A673 (cell line): Measurements from ENCODE around the gene TMEM17. TPM values are rescaled to one million over a fixed set of nuclear protein-coding genes. Genes with fewer than 3 reads are reported as not detected.

ENCODE experiments used
- BruUV-seq: library from RNA; stranded (reverse); fragments of 400-500 nt; replicated peaks from 2 replicates; lab custom pipeline; 2021; lab: Mats Ljungman, UMichigan
- CTCF ChIA-PET: fragments of 300-600 bp; sonication (Branson Sonifier 250); formaldehyde crosslinking; loops from one replicate; lab custom pipeline; 2022; ENCODE audit warnings: antibody characterized with exemption; lab: Charles Lee
- POLR2A ChIA-PET: fragments of 300-600 bp; sonication (Branson Sonifier 250); formaldehyde crosslinking; loops from one replicate; lab custom pipeline; 2022; ENCODE audit warnings: antibody characterized with exemption; ENCODE audit not compliant: low non-redundant PET; lab: Charles Lee
- DNase-seq: peaks from one replicate; pipeline ENCODE4 v3.0.0-alpha.2; 2015; ENCODE audit warnings: low spot score
- H3K27ac ChIP-seq: fragments of 200-600 bp; sonication (generic); 2 replicates; pipeline ENCODE4 v1.5.1; 2016; ENCODE audit warnings: mixed run types, low read depth, mild to moderate bottlenecking, mixed read lengths, antibody characterized with exemption, low read length; ENCODE audit not compliant: poor library complexity, severe bottlenecking
- H3K27me3 ChIP-seq: fragments of 200-600 bp; sonication (generic); replicated peaks from 2 replicates; pipeline ENCODE4 v1.6.1; 2017; ENCODE audit warnings: mixed run types, low read depth, mild to moderate bottlenecking, mixed read lengths, antibody characterized with exemption, low read length; ENCODE audit not compliant: insufficient read depth, poor library complexity
- H3K36me3 ChIP-seq: fragments of 200-600 bp; sonication (generic); 2 replicates; pipeline ENCODE4 v1.6.1; 2016; ENCODE audit warnings: mixed run types, mild to moderate bottlenecking, mixed read lengths, antibody characterized with exemption, low read length; ENCODE audit not compliant: insufficient read depth, poor library complexity, severe bottlenecking
- H3K4me1 ChIP-seq: fragments of 200-600 bp; sonication (generic); 2 replicates; pipeline ENCODE4 v1.6.1; 2017; ENCODE audit warnings: mixed run types, mild to moderate bottlenecking, mixed read lengths, antibody characterized with exemption, low read length; ENCODE audit not compliant: insufficient read depth, poor library complexity, severe bottlenecking
- H3K4me3 ChIP-seq: fragments of 200-600 bp; sonication (generic); 2 replicates; pipeline ENCODE4 v1.5.1; 2016; ENCODE audit warnings: low read depth, mixed run types, mild to moderate bottlenecking, mixed read lengths, low read length; ENCODE audit not compliant: poor library complexity, severe bottlenecking
- H3K9me3 ChIP-seq: fragments of 200-600 bp; sonication (generic); 2 replicates; pipeline ENCODE4 v1.6.1; 2016; ENCODE audit warnings: mixed run types, low read depth, mild to moderate bottlenecking, mixed read lengths, antibody characterized with exemption, low read length; ENCODE audit not compliant: poor library complexity, severe bottlenecking
- CTCF ChIP-seq: fragments of 300-800, 200-600 bp; sonication (generic); conservative IDR thresholded peaks from 2 replicates; pipeline ENCODE4 v1.5.1; 2017; ENCODE audit warnings: low read depth, mild to moderate bottlenecking, antibody characterized with exemption, low read length, moderate library complexity, mixed read lengths
- EZH2 ChIP-seq: fragments of 200-600 bp; sonication (generic); IDR thresholded peaks from 2 replicates; pipeline ENCODE4 v1.6.1; 2017; ENCODE audit warnings: borderline replicate concordance, low read depth, mild to moderate bottlenecking, mixed read lengths, antibody characterized with exemption, low read length; ENCODE audit not compliant: poor library complexity, severe bottlenecking
- intact Hi-C: fragments of 100-400 bp; cut with micrococcal nuclease; formaldehyde crosslinking; loops from one replicate; pipeline ENCODE4 v1.10.0; 2022; ENCODE audit not compliant: unreplicated experiment
- total RNA-seq: library from RNA; stranded (reverse); gene quantifications from 2 replicates; pipeline ENCODE4 v1.2.3, GENCODE V29; 2021

Gene TMEM17
- total RNA-seq, 1 experiment from 2014 or later: 1.5 TPM

GRCh38 chr2:62471404-62471803 lies 34.6 kb downstream of the TMEM17 start:
- POLR2A ChIA-PET: interaction anchor here (0.7 kb wide), 1 partner anchor 14 kb away, joined by 3 read pairs; no protein-coding TSS in a partner anchor
- Histone ChIP-seq H3K4me3 (no peak overlapping the region), H3K27ac (no peak overlapping the region), H3K27me3 (no peaks in the 10 kb centered on the region), H3K9me3 (no peaks in the 10 kb centered on the region), H3K4me1 (no peaks in the 10 kb centered on the region), H3K36me3 (no peaks in the 10 kb centered on the region)
- no TSS peak for BruUV-seq
- TF ChIP-seq CTCF (no peak), EZH2 (no peak)
- DNase-seq: no peak
- intact Hi-C loops: no loop called here
- CTCF ChIA-PET: no interaction called here

- Histone ChIP-seq H3K36me3 (no peaks in the 10 kb centered on the region), H3K9me3 (no peaks in the 10 kb centered on the region), H3K4me1 (no peaks in the 10 kb centered on the region), H3K4me3 (no peak overlapping the region), H3K27ac (no peak overlapping the region), H3K27me3 (no peaks in the 10 kb centered on the region)
- ChIA-PET POLR2A (no interaction called here), CTCF (no interaction called here)
- TF ChIP-seq EZH2 (no peak), CTCF (no peak)
- intact Hi-C loops: loop anchor here (10.0 kb wide), 1 partner anchor 555 kb away; no protein-coding TSS in a partner anchor
- no peak for DNase-seq
- no TSS peak for BruUV-seq
These were observed 36.4 kb downstream of the TMEM17 start for GRCh38 chr2:62469548-62469947.

GRCh38 chr2:62469114-62469513 lies 36.9 kb downstream of the TMEM17 start:
- no peaks in the 10 kb centered on the region for H3K9me3 ChIP-seq
- no peaks in the 10 kb centered on the region for H3K4me1 ChIP-seq
- no peaks in the 10 kb centered on the region for H3K36me3 ChIP-seq
- BruUV-seq: no TSS peak
- ChIA-PET POLR2A (no interaction called here), CTCF (no interaction called here)
- no peak overlapping the region for H3K27ac ChIP-seq
- no peak overlapping the region for H3K4me3 ChIP-seq
- H3K27me3 ChIP-seq: no peaks in the 10 kb centered on the region
- no peak for DNase-seq
- no peak for TF ChIP-seq CTCF
- TF ChIP-seq EZH2: no peak
- intact Hi-C loops: loop anchor here (10.0 kb wide), 1 partner anchor 556 kb away; no protein-coding TSS in a partner anchor
